ENCODE results near the gene PPP5C. TPM values are rescaled to one million over a fixed set of nuclear protein-coding genes. Genes with fewer than 3 reads are reported as not detected.

PPP5C gene
- total RNA-seq, 1 donor from 2014 or later, result 48.9 TPM

DNA sequence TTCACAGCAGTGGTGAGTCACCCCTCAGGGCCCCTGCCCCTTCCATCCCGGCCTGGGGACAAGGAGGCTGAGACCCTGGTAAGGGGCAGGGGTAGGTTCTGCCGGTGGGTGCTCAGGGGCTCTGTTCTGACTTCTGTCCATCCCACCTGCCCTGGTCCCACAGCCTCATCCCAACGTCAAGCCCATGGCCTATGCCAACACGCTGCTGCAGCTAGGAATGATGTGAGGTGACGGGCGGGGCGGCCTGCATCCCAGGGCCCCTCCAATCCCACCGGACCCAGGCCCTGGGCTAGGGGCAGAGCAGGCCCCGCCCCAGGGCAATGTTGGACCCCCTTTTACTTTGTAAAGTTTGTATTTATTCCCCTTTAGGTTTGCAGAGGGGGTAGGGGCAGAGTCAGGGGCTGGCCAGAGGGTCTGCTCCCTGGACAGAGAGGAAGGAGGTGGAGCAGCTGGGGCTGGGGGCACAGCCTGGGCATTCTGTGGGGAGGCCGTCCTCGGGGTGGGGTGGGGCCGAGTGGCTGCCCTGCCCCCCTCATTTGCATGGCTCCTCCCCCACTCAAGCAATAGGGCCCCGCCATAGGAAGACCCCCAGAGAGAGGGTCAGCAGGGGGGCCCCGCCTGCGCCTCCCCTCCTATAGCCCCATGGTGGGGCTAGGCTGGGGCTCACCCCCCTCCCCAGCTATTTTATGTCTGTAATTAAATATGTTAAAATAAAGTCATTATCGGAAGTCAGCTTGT, 43.4 kb downstream of the PPP5C start:
- intact Hi-C loops (cut with DNase I), result no loop called here
- ATAC-seq (no peak), DNase-seq (peak; percentile 30)
- no peak overlapping the region for H3K4me3 ChIP-seq
- H3K4me1 ChIP-seq, result peaks cover 18% of the 10 kb centered on the region
- H3K27ac ChIP-seq, result no peak overlapping the region
- peaks cover 69% of the 10 kb centered on the region for H3K36me3 ChIP-seq
- H3K27me3 ChIP-seq (ENCODE audit: low read depth), result no peaks in the 10 kb centered on the region
- TF ChIP-seq, protein P1, sequence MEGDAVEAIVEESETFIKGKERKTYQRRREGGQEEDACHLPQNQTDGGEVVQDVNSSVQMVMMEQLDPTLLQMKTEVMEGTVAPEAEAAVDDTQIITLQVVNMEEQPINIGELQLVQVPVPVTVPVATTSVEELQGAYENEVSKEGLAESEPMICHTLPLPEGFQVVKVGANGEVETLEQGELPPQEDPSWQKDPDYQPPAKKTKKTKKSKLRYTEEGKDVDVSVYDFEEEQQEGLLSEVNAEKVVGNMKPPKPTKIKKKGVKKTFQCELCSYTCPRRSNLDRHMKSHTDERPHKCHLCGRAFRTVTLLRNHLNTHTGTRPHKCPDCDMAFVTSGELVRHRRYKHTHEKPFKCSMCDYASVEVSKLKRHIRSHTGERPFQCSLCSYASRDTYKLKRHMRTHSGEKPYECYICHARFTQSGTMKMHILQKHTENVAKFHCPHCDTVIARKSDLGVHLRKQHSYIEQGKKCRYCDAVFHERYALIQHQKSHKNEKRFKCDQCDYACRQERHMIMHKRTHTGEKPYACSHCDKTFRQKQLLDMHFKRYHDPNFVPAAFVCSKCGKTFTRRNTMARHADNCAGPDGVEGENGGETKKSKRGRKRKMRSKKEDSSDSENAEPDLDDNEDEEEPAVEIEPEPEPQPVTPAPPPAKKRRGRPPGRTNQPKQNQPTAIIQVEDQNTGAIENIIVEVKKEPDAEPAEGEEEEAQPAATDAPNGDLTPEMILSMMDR (IDR thresholded peaks at IDR 0.05), result no peak
- H3K9me3 ChIP-seq, result no peaks in the 10 kb centered on the region

DNA sequence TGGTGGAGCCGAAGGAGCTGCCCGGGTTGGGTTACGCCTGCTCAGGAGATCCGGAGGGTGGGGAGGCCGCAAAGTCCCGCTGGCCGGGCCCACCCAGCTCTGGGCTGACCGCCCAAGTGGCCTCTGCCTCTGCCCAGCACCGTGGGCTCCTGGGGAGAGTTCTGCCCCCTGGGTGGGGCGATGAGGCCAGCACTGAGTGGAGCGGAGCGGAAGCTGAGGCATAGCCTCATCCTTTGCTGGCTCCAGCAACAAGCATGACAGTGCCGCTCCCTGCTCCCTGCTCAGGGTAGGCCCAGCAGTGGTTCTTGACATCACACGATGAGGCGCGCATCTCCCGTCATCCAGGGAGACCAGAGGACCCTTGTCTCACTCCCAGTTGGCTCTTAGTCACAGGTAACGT, 44.0 kb downstream of the PPP5C start:
- Histone ChIP-seq H3K27ac (no peak overlapping the region), H3K9me3 (no peaks in the 10 kb centered on the region), H3K27me3 (ENCODE audit: low read depth) (no peaks in the 10 kb centered on the region), H3K4me3 (no peak overlapping the region), H3K36me3 (peaks cover 65% of the 10 kb centered on the region), H3K4me1 (peaks cover 18% of the 10 kb centered on the region)
- peak; percentile 39 for DNase-seq
- intact Hi-C loops (cut with DNase I), result no loop called here
- peak in 1 of 2 donors; percentile 4 for ATAC-seq
- TF ChIP-seq, protein P1 (IDR thresholded peaks at IDR 0.05), result no peak

DNA sequence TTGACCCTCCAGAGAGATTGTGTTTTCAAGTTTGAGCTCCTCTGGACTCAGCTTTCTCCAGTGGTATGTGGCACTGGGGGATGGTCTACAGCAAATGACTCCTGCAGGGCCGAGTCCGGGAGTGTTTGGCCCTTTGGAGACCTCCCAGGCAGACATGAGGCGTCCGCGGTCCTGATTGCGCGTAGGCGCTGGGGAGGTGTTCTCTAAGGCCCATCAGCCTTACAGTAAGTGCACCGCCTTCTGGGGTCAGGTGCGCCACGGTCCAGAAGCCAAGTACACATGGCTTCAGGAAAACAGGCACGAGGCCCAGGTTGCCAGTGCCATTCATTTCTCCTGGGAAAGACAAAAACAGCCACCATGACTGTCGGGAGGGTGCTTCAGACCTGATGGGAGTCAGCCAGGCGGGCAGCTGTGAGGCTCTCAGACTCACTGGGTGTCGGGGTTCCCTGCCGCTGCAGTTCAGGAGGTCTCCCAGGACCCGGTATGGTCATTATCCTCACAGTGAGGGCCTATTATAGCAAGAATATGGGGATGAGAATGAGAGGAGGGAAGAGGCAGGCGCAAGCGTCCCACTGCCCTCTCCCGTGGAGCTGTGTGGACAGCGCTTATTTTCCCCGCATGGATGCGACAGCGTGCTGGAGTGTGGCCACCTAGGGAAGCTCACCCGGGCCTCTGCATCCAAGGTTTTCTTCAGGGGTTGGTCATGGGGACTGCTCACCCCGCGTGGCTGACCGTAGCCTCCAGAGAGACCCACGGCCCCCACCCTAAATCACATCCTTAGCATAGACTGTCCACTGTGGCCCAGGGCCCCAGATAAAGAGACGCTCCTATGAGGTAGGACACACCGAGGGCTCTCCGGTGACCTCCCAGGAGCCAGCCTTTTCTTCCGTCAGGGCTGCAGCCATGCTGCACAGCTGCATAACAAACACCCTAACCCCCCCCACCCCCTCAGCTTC, 44.7 kb downstream of the PPP5C start:
- peaks cover 18% of the 10 kb centered on the region for H3K4me1 ChIP-seq
- H3K9me3 ChIP-seq, result no peaks in the 10 kb centered on the region
- no peak overlapping the region for H3K4me3 ChIP-seq
- H3K27me3 ChIP-seq (ENCODE audit: low read depth), result no peaks in the 10 kb centered on the region
- intact Hi-C loops (cut with DNase I), result no loop called here
- TF ChIP-seq, protein P1 (IDR thresholded peaks at IDR 0.05), result no peak
- peaks cover 59% of the 10 kb centered on the region for H3K36me3 ChIP-seq
- DNase-seq (peak; percentile 41), ATAC-seq (no peak)
- no peak overlapping the region for H3K27ac ChIP-seq

DNA sequence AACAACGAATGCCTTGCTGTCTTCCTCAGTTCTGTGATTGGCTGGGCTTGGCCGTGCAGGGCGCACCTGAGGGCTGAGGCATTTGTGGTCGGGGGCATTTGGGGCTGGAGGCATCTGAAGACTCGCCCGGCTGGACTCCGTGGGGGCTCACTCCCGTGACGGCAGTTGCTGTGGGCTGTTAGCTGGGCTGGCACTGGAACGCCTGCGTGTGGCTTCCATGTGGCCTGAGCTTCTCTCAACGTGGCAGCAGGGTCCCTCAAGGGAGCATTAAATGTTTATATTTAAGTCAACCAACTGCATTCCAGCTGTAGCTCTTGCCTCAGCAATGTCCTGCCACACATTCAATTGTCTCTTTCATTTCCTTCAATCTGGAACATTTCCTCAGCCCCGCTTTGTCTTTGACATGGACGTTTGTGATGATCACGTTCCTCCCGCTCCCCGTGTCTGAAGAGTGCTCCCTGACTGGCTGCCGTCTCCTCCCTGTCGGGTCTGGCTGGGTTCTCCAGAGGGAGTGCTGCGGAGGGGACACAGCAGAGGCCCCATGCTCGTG, 45.4 kb downstream of the PPP5C start:
- intact Hi-C loops (cut with DNase I), result no loop called here
- TF ChIP-seq, protein P1 (IDR thresholded peaks at IDR 0.05), result no peak
- DNase-seq (peak; percentile 49), ATAC-seq (peak in 1 of 2 donors; percentile 13)
- Histone ChIP-seq H3K36me3 (peaks cover 52% of the 10 kb centered on the region), H3K4me1 (peaks cover 18% of the 10 kb centered on the region), H3K9me3 (no peaks in the 10 kb centered on the region), H3K4me3 (no peak overlapping the region), H3K27me3 (ENCODE audit: low read depth) (no peaks in the 10 kb centered on the region), H3K27ac (no peak overlapping the region)

DNA sequence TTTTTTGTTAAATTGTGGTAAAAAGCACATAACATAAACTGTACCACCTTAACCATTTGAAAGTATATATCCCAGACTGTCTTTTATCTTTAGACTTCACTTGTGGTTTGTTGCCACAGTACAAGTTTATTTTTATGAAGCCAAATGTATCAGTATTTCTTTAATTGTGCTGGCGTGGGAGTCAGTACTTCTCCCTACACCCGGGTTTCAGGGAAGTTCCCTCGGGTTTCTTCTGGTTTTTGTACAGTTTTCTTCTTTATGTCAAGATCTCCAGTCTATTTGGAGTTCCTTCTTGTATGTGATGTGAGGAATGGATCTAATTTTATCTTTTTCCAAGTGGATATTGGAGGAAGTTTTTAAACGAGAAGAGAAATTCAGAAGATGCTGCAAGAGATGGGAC, 46.0 kb downstream of the PPP5C start:
- no peak overlapping the region for H3K27ac ChIP-seq
- no peaks in the 10 kb centered on the region for H3K9me3 ChIP-seq
- intact Hi-C loops (cut with DNase I), result no loop called here
- DNase-seq (no peak), ATAC-seq (no peak)
- no peak overlapping the region for H3K4me3 ChIP-seq
- peaks cover 18% of the 10 kb centered on the region for H3K4me1 ChIP-seq
- H3K27me3 ChIP-seq (ENCODE audit: low read depth), result no peaks in the 10 kb centered on the region
- TF ChIP-seq, protein P1 (IDR thresholded peaks at IDR 0.05), result no peak
- H3K36me3 ChIP-seq, result peaks cover 47% of the 10 kb centered on the region

All from lower lobe of right lung (tissue), 2 donors.